Smooth muscle cell (in vitro differentiated cells): ENCODE results near the gene PTP4A2. TPM values are rescaled to one million over a fixed set of nuclear protein-coding genes. Genes with fewer than 3 reads are reported as not detected.

ENCODE experiments used
- DNase-seq: peaks from one replicate; lab custom pipeline; 2025; ENCODE audit not compliant: unreplicated experiment; lab: John Stamatoyannopoulos, UW
- H2AFZ ChIP-seq: fragments of 200-600 bp; sonication (generic); 2 replicates; pipeline ENCODE4 v1.6.0; 2016; ENCODE audit warnings: antibody characterized with exemption, low read depth, mild to moderate bottlenecking
- H3F3A ChIP-seq: fragments of 200-600 bp; sonication (generic); 2 replicates; pipeline ENCODE4 v1.6.0; 2017; ENCODE audit warnings: antibody characterized with exemption, low read depth
- H3K27ac ChIP-seq: fragments of 200-600 bp; sonication (generic); 2 replicates; pipeline ENCODE4 v1.5.1; 2016; ENCODE audit warnings: low read depth, mild to moderate bottlenecking
- H3K27me3 ChIP-seq: fragments of 200-600 bp; sonication (generic); 2 replicates; pipeline ENCODE4 v1.6.1; 2016; ENCODE audit warnings: low read depth, mild to moderate bottlenecking
- H3K36me3 ChIP-seq: fragments of 200-600 bp; sonication (generic); 2 replicates; pipeline ENCODE4 v1.5.1; 2016; ENCODE audit warnings: low read depth
- H3K4me1 ChIP-seq: fragments of 200-600 bp; sonication (generic); 2 replicates; pipeline ENCODE4 v1.5.1; 2016; ENCODE audit warnings: low read depth
- H3K4me2 ChIP-seq: fragments of 200-600 bp; sonication (generic); 2 replicates; pipeline ENCODE4 v1.6.0; 2016; ENCODE audit warnings: mild to moderate bottlenecking
- H3K4me3 ChIP-seq: fragments of 200-600 bp; sonication (generic); 2 replicates; pipeline ENCODE4 v1.5.1; 2016; ENCODE audit warnings: mild to moderate bottlenecking
- H3K79me2 ChIP-seq: fragments of 200-600 bp; sonication (generic); 2 replicates; pipeline ENCODE4 v1.6.0; 2016; ENCODE audit warnings: low read depth, mild to moderate bottlenecking
- H3K9ac ChIP-seq: fragments of 200-600 bp; sonication (generic); 2 replicates; pipeline ENCODE4 v1.6.0; 2016; ENCODE audit warnings: low read depth
- H3K9me3 ChIP-seq: fragments of 200-600 bp; sonication (generic); replicated peaks from 2 replicates; pipeline ENCODE4 v1.5.1; 2016; ENCODE audit warnings: low read depth
- H4K20me1 ChIP-seq: fragments of 200-600 bp; sonication (generic); 2 replicates; pipeline ENCODE4 v1.6.0; 2016; ENCODE audit warnings: low read depth
- CTCF ChIP-seq: fragments of 200-600 bp; sonication (generic); IDR thresholded peaks from 2 replicates; pipeline ENCODE4 v1.5.1; 2017; ENCODE audit warnings: borderline replicate concordance, mild to moderate bottlenecking, antibody characterized with exemption; ENCODE audit not compliant: insufficient read depth, poor library complexity, severe bottlenecking
- WGBS: methylation state at CpG from one replicate; pipeline ENCODE4 v1.1.7; 2016; ENCODE audit warnings: low lambda C conversion rate; 5-methylcytosine and 5-hydroxymethylcytosine counted together
- polyA plus RNA-seq: library from polyadenylated mRNA; unstranded; fragments of >200 nt; fragmentation: Nextera tagmentation; extraction: Ambion mirVana; gene quantifications from 2 replicates; pipeline ENCODE4 v1.2.1, GENCODE V29; 2016
- total RNA-seq: library from RNA; depleted of rRNA; stranded (reverse); fragments of >200 nt; gene quantifications from 2 replicates; pipeline ENCODE4 v1.2.3, GENCODE V29; 2014

PTP4A2 gene
- total and polyA plus RNA-seq, 2 experiments from 2014 or later, result 334 to 460 TPM

GRCh38 chr1:31879981-31880608, 58.1 kb downstream of the PTP4A2 start:
- Histone ChIP-seq H3K27me3 (no peaks in the 10 kb centered on the region), H3K79me2 (no peaks in the 10 kb centered on the region), H2AFZ (no peak overlapping the region), H3K36me3 (no peaks in the 10 kb centered on the region), H3K4me2 (no peak overlapping the region), H3K4me1 (no peaks in the 10 kb centered on the region), H3K27ac (no peak overlapping the region), H3K9ac (no peak overlapping the region), H3K4me3 (no peak overlapping the region), H4K20me1 (no peaks in the 10 kb centered on the region), H3F3A (no peaks in the 10 kb centered on the region), H3K9me3 (no peaks in the 10 kb centered on the region)
- WGBS, result 80% methylated on average over 4 of the region's 4 CpGs
- no peak for DNase-seq
- no peak for TF ChIP-seq CTCF

- H3K4me3 ChIP-seq, result no peak overlapping the region
- H3K36me3 ChIP-seq, result no peaks in the 10 kb centered on the region
- no peak overlapping the region for H3K9ac ChIP-seq
- no peaks in the 10 kb centered on the region for H3K9me3 ChIP-seq
- H3F3A ChIP-seq, result no peaks in the 10 kb centered on the region
- no peak overlapping the region for H3K27ac ChIP-seq
- WGBS, result 90% methylated on average over 6 of the region's 6 CpGs
- H3K4me2 ChIP-seq, result no peak overlapping the region
- no peaks in the 10 kb centered on the region for H3K4me1 ChIP-seq
- no peak for DNase-seq
- no peak for TF ChIP-seq CTCF
- no peaks in the 10 kb centered on the region for H4K20me1 ChIP-seq
- H3K27me3 ChIP-seq, result no peaks in the 10 kb centered on the region
- no peak overlapping the region for H2AFZ ChIP-seq
- no peaks in the 10 kb centered on the region for H3K79me2 ChIP-seq
These were observed 60.1 kb downstream of the PTP4A2 start for GRCh38 chr1:31878058-31878457.

GRCh38 chr1:31877544-31877943, 60.6 kb downstream of the PTP4A2 start:
- WGBS, result 81% methylated on average over 4 of the region's 4 CpGs
- H2AFZ ChIP-seq, result no peak overlapping the region

More at GRCh38 chr1:31877544-31877943, 60.6 kb downstream of the PTP4A2 start:
- Histone ChIP-seq H3K9me3 (no peaks in the 10 kb centered on the region), H3K4me2 (no peak overlapping the region), H3K4me3 (no peak overlapping the region), H3K27ac (no peak overlapping the region), H3K36me3 (no peaks in the 10 kb centered on the region), H3K9ac (no peak overlapping the region), H3F3A (no peaks in the 10 kb centered on the region), H3K27me3 (no peaks in the 10 kb centered on the region), H3K4me1 (no peaks in the 10 kb centered on the region), H4K20me1 (no peaks in the 10 kb centered on the region), H3K79me2 (no peaks in the 10 kb centered on the region)
- DNase-seq, result no peak
- no peak for TF ChIP-seq CTCF
